Measurements from ENCODE around the gene FBLN1. TPM values are rescaled to one million over a fixed set of nuclear protein-coding genes. Genes with fewer than 3 reads are reported as not detected.

Gene FBLN1
- total and polyA plus RNA-seq, 9 of the 15 experiments (the other 6 are each of a cell fraction or from before 2014, with no cell fraction given) = 0.66 TPM; not detected in 8

DNA sequence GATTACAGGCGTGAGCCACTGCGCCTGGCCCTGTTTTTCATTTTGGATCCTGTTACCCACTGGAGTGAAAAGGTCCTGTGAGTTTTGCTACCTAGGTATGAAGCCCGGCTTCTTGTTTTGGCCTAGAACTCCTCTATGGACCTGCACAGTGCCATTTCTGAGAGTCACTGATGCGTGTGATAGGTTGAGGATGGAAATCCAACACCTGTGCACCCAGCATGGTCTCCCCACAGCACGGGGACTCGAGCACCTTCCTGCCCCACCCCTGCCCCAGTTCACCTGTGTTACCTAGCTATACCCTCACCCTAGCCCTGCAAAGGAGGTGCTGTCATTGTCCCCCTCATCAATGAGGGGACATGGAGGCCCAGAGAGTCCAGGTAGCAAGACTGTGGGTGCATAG is 5.1 kb downstream of the FBLN1 start:
- Histone ChIP-seq H3K9me1 (ENCODE audit: control insufficient read depth, insufficient read depth, low read length) (no peaks in the 10 kb centered on the region), H3K79me2 (ENCODE audit: control insufficient read depth, insufficient read depth, low read length) (no peaks in the 10 kb centered on the region), H3K4me1 (replicated peaks in 1 of 2; ENCODE audit: control insufficient read depth in 2 of 2, insufficient read depth in 2 of 2, low read length in 2 of 2) (peaks cover 0 to 6% of the 10 kb centered on the region in 2 experiments; a peak in 2 of 5 replicates), H3K4me3 (no peak overlapping the region), H4K20me1 (replicated peaks; ENCODE audit: control insufficient read depth, insufficient read depth, low read length) (no peaks in the 10 kb centered on the region), H3K27me3 (ENCODE audit: control insufficient read depth in 2 of 2, insufficient read depth in 2 of 2, low read length in 2 of 2) (peaks cover 3 to 49% of the 10 kb centered on the region in 2 experiments; a peak in 3 of 5 replicates), H3K9me3 (replicated peaks; ENCODE audit: control insufficient read depth, insufficient read depth, low read depth, low read length) (no peaks in the 10 kb centered on the region), H3K4me2 (ENCODE audit: insufficient read depth, low read length) (no peak overlapping the region), H2AFZ (ENCODE audit: low read depth, low read length) (no peak overlapping the region), H3K27ac (ENCODE audit: extremely low read depth, low read depth, low read length) (no peak overlapping the region), H3K9ac (ENCODE audit: insufficient read depth in 1 of 2, low read depth in 2 of 2, low read length in 2 of 2) (no peak overlapping the region), H3K36me3 (ENCODE audit: control insufficient read depth, insufficient read depth, low read length) (no peaks in the 10 kb centered on the region)
- TF ChIP-seq, protein P1, sequence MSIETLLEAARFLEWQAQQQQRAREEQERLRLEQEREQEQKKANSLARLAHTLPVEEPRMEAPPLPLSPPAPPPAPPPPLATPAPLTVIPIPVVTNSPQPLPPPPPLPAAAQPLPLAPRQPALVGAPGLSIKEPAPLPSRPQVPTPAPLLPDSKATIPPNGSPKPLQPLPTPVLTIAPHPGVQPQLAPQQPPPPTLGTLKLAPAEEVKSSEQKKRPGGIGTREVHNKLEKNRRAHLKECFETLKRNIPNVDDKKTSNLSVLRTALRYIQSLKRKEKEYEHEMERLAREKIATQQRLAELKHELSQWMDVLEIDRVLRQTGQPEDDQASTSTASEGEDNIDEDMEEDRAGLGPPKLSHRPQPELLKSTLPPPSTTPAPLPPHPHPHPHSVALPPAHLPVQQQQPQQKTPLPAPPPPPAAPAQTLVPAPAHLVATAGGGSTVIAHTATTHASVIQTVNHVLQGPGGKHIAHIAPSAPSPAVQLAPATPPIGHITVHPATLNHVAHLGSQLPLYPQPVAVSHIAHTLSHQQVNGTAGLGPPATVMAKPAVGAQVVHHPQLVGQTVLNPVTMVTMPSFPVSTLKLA (conservative IDR thresholded peaks at IDR 0.05) = no peak
- no peak for TF ChIP-seq PHF21A (IDR thresholded peaks at IDR 0.05; ENCODE audit: borderline replicate concordance, low read depth)
- TF ChIP-seq BRCA1 (IDR thresholded peaks at IDR 0.05) = no peak
- no peak for TF ChIP-seq BRCA1 (CRISPR knock-in tag; IDR thresholded peaks at IDR 0.05)
- TF ChIP-seq, protein P2, sequence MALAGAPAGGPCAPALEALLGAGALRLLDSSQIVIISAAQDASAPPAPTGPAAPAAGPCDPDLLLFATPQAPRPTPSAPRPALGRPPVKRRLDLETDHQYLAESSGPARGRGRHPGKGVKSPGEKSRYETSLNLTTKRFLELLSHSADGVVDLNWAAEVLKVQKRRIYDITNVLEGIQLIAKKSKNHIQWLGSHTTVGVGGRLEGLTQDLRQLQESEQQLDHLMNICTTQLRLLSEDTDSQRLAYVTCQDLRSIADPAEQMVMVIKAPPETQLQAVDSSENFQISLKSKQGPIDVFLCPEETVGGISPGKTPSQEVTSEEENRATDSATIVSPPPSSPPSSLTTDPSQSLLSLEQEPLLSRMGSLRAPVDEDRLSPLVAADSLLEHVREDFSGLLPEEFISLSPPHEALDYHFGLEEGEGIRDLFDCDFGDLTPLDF (CRISPR knock-in tag; IDR thresholded peaks at IDR 0.05) = no peak
- TF ChIP-seq U2AF1 (optimal IDR thresholded peaks at IDR 0.05; ENCODE audit: low read depth, low read length) = no peak
- no peak for TF ChIP-seq SIN3A (IDR thresholded peaks at IDR 0.05; ENCODE audit: borderline replicate concordance in 2 of 2, control insufficient read depth in 1 of 2, low read depth in 2 of 2, low read length in 2 of 2)
- TF ChIP-seq MCM5 (IDR thresholded peaks at IDR 0.05; ENCODE audit: low read depth) = no peak
- no peak for TF ChIP-seq XRCC5 (IDR thresholded peaks at IDR 0.05; ENCODE audit: low read depth, low read length)
- no peak for ATAC-seq
- DNase-seq (ENCODE audit: extremely low read depth in 1 of 4, low spot score in 3 of 4) = no peak
- in situ Hi-C loops (cut with MboI) = no loop called here
- 0% methylated on average over 4 of the region's 6 CpGs for WGBS (ENCODE audit: insufficient coverage, low coverage, missing lambda C conversion rate)
- ChIA-PET POLR2A (interaction anchor here (0.6 kb wide), 1 partner anchor 33 kb away, joined by 3 read pairs; no protein-coding TSS in a partner anchor), CTCF (ENCODE audit: low intra/inter-chr PET ratio) (no interaction called here)
- no TSS peak for BruUV-seq (replicated peaks)
- FAIRE-seq = no peak
- intact Hi-C loops (cut with micrococcal nuclease) = no loop called here

Data from K562 (cell line).